ENCODE data around the gene DOCK6. TPM values are rescaled to one million over a fixed set of nuclear protein-coding genes. Genes with fewer than 3 reads are reported as not detected.

DOCK6 gene
- total RNA-seq, 1 experiment from 2014 or later = 29.4 TPM

GRCh38 chr19:11286312-11286974 is 24.1 kb upstream of the DOCK6 start:
- DNase-seq (no peak), ATAC-seq (no peak)
- CTCF ChIA-PET = interaction anchor here (0.6 kb wide), 3 partner anchors 8 to 133 kb away, joined by 3 to 5 read pairs (median 4); partner anchors contain the start of gene RGL3
- H3K4me3 ChIP-seq (ENCODE audit: low read length) = no peak overlapping the region
- no peaks in the 10 kb centered on the region for H3K9me3 ChIP-seq (ENCODE audit: low read length)
- H4K20me1 ChIP-seq (ENCODE audit: low read length) = no peaks in the 10 kb centered on the region
- TF ChIP-seq EZH2phosphoT487 (IDR thresholded peaks at IDR 0.05; ENCODE audit: borderline replicate concordance, low read length) = no peak
- TF ChIP-seq EZH2 (IDR thresholded peaks at IDR 0.05; ENCODE audit: low read length, unreplicated experiment) = no peak
- TF ChIP-seq CTCF (conservative IDR thresholded peaks at IDR 0.05; ENCODE audit: low read depth, low read length) = no peak
- no TSS peak for BruUV-seq (replicated peaks)
- no peaks in the 10 kb centered on the region for H3K9me2 ChIP-seq (replicated peaks; ENCODE audit: low read length)
- H3K4me1 ChIP-seq (ENCODE audit: insufficient read depth, low read length) = no peaks in the 10 kb centered on the region
- no peak overlapping the region for H3K4me2 ChIP-seq (ENCODE audit: low read length)
- no peak overlapping the region for H2AFZ ChIP-seq (ENCODE audit: low read length)
- POLR2A ChIA-PET (ENCODE audit: unreplicated experiment) = interaction anchor here (0.6 kb wide), 1 partner anchor 65 kb away, joined by 8 read pairs; no protein-coding TSS in a partner anchor
- no peaks in the 10 kb centered on the region for H3F3A ChIP-seq (ENCODE audit: low read length, unreplicated experiment)
- H3K36me3 ChIP-seq (ENCODE audit: low read depth, low read length) = no peaks in the 10 kb centered on the region
- no peak overlapping the region for H3K27ac ChIP-seq (ENCODE audit: low read length)
- no peak overlapping the region for H3K9ac ChIP-seq (ENCODE audit: low read length)
- no peaks in the 10 kb centered on the region for H3K27me3 ChIP-seq (ENCODE audit: low read length)
- intact Hi-C loops (cut with micrococcal nuclease) = no loop called here
- no peaks in the 10 kb centered on the region for H3K79me2 ChIP-seq (ENCODE audit: low read length)

GRCh38 chr19:11284515-11284914 is 22.2 kb upstream of the DOCK6 start:
- H3F3A ChIP-seq (ENCODE audit: low read length, unreplicated experiment) = no peaks in the 10 kb centered on the region
- H3K27ac ChIP-seq (ENCODE audit: low read length) = no peak overlapping the region
- no peak overlapping the region for H2AFZ ChIP-seq (ENCODE audit: low read length)
- H3K4me1 ChIP-seq (ENCODE audit: insufficient read depth, low read length) = no peaks in the 10 kb centered on the region
- ChIA-PET CTCF (interaction anchor here (0.6 kb wide), 1 partner anchor 256 kb away, joined by 3 read pairs; no protein-coding TSS in a partner anchor), POLR2A (ENCODE audit: unreplicated experiment) (no interaction called here)
- no peak for ATAC-seq
- no peaks in the 10 kb centered on the region for H3K79me2 ChIP-seq (ENCODE audit: low read length)
- no TSS peak for BruUV-seq (replicated peaks)
- no peaks in the 10 kb centered on the region for H3K27me3 ChIP-seq (ENCODE audit: low read length)
- H3K9ac ChIP-seq (ENCODE audit: low read length) = no peak overlapping the region
- no peaks in the 10 kb centered on the region for H3K9me2 ChIP-seq (replicated peaks; ENCODE audit: low read length)
- intact Hi-C loops (cut with micrococcal nuclease) = no loop called here
- DNase-seq = no peak
- H3K4me2 ChIP-seq (ENCODE audit: low read length) = no peak overlapping the region
- H4K20me1 ChIP-seq (ENCODE audit: low read length) = no peaks in the 10 kb centered on the region
- no peaks in the 10 kb centered on the region for H3K9me3 ChIP-seq (ENCODE audit: low read length)
- no peak overlapping the region for H3K4me3 ChIP-seq (ENCODE audit: low read length)
- no peak for TF ChIP-seq EZH2 (IDR thresholded peaks at IDR 0.05; ENCODE audit: low read length, unreplicated experiment)
- TF ChIP-seq EZH2phosphoT487 (IDR thresholded peaks at IDR 0.05; ENCODE audit: borderline replicate concordance, low read length) = no peak
- TF ChIP-seq CTCF (conservative IDR thresholded peaks at IDR 0.05; ENCODE audit: low read depth, low read length) = no peak
- no peaks in the 10 kb centered on the region for H3K36me3 ChIP-seq (ENCODE audit: low read depth, low read length)

- peak; percentile 45 for DNase-seq
- ATAC-seq = no peak
- no peaks in the 10 kb centered on the region for H3K79me2 ChIP-seq (ENCODE audit: low read length)
- no peaks in the 10 kb centered on the region for H3K4me1 ChIP-seq (ENCODE audit: insufficient read depth, low read length)
- CTCF ChIA-PET = no interaction called here
- no peaks in the 10 kb centered on the region for H3K27me3 ChIP-seq (ENCODE audit: low read length)
- intact Hi-C loops (cut with micrococcal nuclease) = no loop called here
- H3K4me3 ChIP-seq (ENCODE audit: low read length) = no peak overlapping the region
- no TSS peak for BruUV-seq (replicated peaks)
- H3K9me3 ChIP-seq (ENCODE audit: low read length) = no peaks in the 10 kb centered on the region
- H3K4me2 ChIP-seq (ENCODE audit: low read length) = no peak overlapping the region
- POLR2A ChIA-PET (ENCODE audit: unreplicated experiment) = no interaction called here
- H3F3A ChIP-seq (ENCODE audit: low read length, unreplicated experiment) = no peaks in the 10 kb centered on the region
- no peak overlapping the region for H3K27ac ChIP-seq (ENCODE audit: low read length)
- no peak for TF ChIP-seq EZH2 (IDR thresholded peaks at IDR 0.05; ENCODE audit: low read length, unreplicated experiment)
- TF ChIP-seq EZH2phosphoT487 (IDR thresholded peaks at IDR 0.05; ENCODE audit: borderline replicate concordance, low read length) = no peak
- TF ChIP-seq CTCF (conservative IDR thresholded peaks at IDR 0.05; ENCODE audit: low read depth, low read length) = no peak
- no peaks in the 10 kb centered on the region for H3K36me3 ChIP-seq (ENCODE audit: low read depth, low read length)
- H2AFZ ChIP-seq (ENCODE audit: low read length) = no peak overlapping the region
- H3K9me2 ChIP-seq (replicated peaks; ENCODE audit: low read length) = no peaks in the 10 kb centered on the region
- no peak overlapping the region for H3K9ac ChIP-seq (ENCODE audit: low read length)
- H4K20me1 ChIP-seq (ENCODE audit: low read length) = no peaks in the 10 kb centered on the region
These were observed 19.2 kb upstream of the DOCK6 start for GRCh38 chr19:11281356-11282049.

Measured in PC-3 (cell line).